Femur (tissue), 1 donor: ENCODE measurements around the gene GPATCH8.
A peak's percentile ranks its signal among the peaks of the same experiment; 100 is the strongest.
"Not testable (repeated sequence)": the region's sequence is repeated elsewhere in the genome, so short reads cannot be mapped to it uniquely, and the experiment has no call there.

Experiments
- DNase-seq: peaks from one replicate; pipeline ENCODE4 v3.0.0-alpha.2; 2017

The GPATCH8 gene

DNA sequence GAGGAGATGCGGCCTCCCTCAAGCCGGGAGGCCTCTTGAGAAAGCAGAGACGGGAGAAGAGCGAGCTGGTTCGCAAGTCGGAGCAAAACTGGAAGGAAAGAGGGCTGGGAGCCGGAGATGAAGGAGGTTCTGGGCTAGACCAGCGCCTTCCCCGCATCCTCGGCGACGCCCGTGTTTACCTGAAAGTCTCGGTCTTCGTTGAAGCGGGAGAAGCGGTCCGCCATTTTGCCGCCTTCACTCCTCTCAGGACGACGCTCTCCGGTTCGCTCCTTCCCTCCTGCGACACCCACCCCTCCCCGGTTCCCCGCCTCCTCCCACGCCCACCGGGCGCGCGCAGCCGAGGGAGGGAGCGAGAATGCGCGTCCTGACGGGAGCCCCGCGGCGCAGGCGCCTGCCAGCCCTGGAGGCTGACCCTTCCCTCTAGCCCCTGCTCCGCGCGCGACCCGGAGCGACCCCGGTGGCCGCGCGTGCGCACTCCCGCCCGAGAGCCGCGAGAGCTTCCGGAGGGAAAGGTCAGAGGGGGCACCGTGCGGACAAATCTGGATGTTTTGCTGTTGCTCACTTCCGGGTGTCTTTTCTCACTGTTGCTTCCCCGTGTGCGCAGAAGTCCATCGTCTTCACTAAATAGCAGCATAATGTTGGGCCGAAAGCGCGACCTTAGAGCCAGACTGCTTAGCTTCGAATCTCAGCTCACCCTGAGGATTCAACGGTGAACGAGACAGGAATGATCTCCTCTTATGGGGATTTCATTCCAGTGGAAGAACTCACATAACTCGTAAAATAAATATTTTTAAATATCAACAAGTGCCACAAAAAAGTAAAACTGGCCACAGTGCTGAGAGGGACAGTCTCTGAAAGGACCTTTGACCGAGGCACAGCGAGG, at the start of gene GPATCH8:
Gene GPATCH8 (minus strand): TSS at position 260 of the 883 bp plus-strand sequence. CDS start 36 bp downstream, at position 224.
- DNase-seq, result peak; percentile 97

GRCh38 chr17:44552361-44552760, 49.2 kb upstream of the GPATCH8 start:
- no peak for DNase-seq

- DNase-seq, result no peak
These were observed 46.5 kb upstream of the GPATCH8 start for GRCh38 chr17:44549686-44550085.

DNA sequence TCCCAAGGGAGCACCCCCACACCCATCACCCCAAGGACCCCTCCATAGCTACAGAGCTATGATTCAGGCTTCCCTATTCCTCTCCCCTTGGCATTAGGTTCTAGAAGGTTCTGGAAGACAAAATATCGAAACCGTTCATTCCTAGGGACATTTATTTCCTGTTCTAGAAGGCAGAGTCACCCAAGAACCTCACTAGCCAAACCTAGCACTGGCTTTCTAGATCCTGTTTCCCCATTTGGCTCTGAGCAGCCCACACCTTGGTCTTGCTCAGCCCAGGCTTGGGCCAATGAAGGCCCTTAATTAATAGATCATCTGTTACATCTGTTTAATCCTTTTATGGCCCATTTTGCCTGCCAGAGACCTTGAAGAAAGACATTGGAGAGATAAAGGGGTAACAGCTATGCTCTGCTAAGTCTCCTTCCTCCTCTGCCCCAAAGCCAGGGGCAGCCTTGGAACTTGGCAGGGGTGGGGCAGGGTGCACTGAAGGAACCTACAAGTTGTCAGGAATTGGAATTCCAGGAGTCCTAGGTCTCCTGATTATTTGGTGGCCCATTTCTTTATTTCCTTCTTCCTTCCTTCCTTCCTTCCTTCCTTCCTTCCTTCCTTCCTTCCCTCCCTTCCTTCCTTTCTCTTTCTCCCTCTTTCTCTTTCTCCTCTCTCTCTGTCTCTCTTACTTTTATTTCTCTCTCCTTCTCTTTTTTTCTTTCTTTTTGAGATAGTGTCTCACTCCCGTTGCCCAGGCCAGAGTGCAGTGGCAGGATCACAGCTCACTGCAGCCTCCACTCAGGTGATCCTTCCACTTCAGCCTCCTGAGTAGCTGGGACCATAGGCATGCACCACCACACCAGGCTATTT, 45.4 kb upstream of the GPATCH8 start:
- DNase-seq, result no peak

GRCh38 chr17:44547625-44548267, 44.5 kb upstream of the GPATCH8 start:
- DNase-seq, result peak; percentile 64

- DNase-seq, result no peak
These were observed 43.7 kb upstream of the GPATCH8 start for GRCh38 chr17:44546671-44547606.

DNA sequence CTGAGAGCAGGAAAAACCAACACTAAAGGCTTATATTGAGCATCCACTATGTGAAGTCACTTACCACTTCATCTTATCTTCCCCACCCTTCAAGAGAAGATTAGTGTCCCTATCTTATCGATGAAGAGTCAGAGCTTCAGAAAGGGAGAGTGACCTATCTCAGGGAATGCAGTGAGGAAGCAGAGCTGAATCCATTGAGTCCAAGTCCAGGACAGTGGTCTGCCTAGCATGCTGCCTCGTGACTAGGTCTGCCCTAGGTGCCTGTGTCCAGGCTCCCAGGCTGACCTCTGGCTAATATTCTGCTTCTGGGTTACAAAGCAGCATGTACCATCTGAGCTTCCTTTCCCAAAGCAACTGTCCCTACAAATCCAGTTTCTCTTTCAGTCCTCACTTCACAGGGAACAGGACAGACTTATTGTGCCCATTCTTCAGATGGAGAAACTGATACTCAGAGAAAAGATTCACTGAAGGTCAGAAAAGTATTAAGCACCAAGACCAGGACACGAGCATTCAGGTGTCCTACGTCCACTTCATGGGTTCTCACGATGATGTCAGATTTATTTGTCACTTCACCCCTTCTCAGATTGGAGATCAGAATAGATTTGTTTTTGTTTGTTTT, 40.8 kb upstream of the GPATCH8 start:
- DNase-seq, result no peak

DNA sequence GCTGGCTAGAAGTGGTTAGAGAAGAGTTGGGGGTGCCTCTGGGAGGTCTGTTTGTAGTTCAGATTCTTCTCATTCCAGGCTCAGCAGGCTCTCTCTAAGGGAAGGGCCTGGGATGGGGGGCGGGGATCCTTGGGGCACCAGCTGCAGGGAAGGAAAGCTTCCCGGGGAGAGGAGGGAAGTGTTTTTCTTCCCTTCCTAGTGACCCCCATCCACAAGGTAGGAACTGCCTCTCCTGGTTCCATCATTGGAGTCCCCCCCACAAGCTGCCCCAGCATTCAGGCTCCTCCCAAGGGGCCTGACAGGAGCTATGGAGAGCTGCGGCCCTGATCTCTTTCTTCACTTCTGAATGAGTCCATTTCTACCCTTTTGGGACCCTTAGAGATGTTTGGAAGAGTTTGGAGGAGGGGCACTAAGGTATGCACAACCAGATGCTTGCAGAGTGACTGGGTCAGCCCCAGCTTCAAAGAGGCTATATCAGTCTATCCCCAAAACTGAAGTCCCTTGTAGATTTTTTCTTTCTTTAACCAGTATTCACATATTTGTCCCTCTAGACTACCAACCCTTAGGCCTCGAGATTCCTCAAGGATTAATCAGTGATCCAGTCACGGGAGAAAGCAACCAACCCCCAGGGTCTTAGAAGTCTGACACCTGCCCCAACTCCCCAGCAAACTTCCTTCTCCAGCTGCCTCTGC, 40.2 kb upstream of the GPATCH8 start:
- DNase-seq, result peak; percentile 62

GRCh38 chr17:44541884-44542581, 38.8 kb upstream of the GPATCH8 start:
- DNase-seq, result peak; percentile 36

GRCh38 chr17:44540246-44541084, 37.3 kb upstream of the GPATCH8 start:
- no peak for DNase-seq

DNA sequence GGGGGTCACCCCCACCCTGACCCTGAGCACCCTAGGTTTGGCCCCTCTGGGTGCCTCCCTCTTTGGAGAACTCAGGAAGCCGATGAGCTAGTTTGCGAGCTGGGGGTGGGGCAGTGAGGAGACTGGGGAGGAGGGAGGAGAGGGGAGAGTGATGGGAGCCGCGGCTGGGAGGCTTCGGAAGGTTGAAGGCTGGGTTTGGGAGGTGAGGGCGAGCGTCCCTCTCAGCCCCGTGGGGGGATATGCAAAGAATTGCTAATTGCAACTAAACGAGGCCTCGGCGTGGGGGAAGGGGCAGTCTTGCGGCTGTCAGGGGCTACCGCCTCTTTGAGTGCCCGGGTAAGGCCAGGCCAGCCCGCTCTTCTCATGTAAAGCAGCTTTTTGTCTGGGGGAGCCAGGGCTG, 36.5 kb upstream of the GPATCH8 start:
- no peak for DNase-seq

- DNase-seq, result not testable (repeated sequence)
These were observed 34.7 kb upstream of the GPATCH8 start for GRCh38 chr17:44537922-44538321.

DNA sequence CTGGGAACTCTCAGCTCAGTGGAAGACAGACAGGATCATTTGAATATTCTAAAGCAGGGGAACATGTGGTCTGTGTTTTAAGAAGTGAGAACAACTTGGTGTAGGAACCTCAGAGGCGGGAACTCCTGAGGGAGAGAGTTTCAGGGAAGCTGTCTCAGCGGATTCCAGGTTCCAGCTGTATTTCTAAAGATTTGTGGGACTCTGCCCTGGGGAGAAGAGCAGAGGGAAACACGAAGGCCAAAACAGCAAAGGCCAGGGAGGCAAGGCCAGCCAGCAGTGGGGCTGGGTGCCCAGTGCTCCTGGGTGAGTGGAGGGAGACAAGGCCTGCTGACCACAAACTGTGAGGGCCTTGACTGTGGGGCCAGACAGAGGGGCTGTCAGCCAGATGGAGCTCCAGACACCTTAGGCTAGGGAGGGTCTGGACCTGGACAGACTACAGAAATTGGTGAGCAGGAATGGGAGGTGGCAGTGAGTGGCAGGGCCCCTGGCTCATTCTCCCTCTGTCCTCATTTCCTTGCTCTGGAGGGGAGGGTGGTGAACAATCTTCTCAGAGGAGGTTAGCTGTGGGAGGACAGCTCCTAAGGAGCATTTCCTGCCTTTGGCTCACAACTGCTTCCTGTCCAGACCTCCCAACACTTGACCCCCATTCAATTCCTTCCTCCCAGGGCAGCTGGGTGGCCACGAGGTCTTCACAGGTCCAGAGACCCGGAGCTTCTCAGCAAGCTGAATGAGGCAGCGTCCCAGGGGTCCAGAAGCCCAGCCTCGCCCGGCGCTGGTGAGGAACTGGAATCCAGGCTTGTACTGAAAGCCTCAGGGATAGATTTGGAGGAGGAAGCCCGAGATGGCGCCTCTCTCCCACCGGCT, 33.1 kb upstream of the GPATCH8 start:
- no peak for DNase-seq

DNA sequence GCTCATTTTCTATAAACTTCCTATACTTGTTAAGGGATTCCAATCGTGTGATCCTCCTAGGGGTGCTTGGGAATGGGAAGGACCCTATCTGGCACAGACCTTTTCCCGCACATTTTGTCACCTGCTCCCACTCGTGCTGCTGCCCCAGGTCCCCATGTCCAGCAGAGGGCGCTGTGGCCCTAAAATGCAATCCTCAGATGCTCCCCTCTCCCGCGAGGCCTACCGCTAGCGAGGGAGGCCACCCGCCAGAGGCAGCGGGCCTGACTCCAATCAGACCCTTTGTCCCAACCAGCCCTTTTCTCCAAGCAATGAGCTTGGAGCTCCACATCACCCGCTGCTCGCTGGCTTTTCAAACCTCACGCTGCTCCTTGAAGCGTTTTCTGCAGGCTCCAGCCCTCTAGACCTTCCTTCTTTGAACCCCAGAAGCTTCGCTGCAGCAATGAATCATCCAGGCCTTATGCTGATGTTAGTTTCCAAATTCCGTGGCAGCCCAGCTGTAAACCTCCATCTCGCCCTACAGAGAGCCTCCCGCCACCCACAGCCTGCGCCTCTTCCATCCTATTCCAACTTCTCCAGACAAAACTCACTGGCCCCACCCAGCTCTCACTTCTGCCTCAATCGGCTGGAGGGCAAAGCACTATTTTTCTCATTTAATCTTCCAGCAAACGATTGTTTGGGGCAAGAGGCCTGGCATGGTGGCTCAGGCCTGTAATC, 30.5 kb upstream of the GPATCH8 start:
- peak; percentile 92 for DNase-seq

DNA sequence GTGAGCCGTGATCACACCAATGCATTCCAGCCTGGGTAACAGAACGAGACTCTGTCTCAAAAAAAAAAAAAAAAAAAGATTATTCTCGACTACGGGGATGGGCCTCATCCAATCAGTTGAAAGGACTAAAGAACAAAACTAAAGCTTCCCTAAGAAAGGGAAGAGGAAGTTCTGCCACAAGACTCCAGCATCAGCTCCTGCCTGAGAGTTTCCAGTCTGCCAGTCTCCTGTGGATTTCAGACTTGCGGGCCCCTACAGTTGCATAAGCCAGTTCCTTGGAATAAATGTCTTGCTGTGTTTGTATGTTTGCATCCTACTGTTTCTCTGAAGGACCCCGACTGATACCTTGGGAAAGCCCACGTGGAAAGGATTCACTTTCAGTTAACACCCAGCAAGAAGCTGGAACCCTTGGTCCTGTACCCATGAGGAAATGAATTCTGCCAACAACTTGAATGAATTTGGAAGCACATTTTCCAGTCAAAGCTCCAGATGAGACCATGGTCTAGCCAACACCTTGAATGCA, 27.8 kb upstream of the GPATCH8 start:
- DNase-seq, result no peak

- no peak for DNase-seq
These were observed 26.7 kb upstream of the GPATCH8 start for GRCh38 chr17:44529864-44530263.

GRCh38 chr17:44527954-44528353, 24.7 kb upstream of the GPATCH8 start:
- no peak for DNase-seq
